ENCODE data around the gene FEM1C.

Gene FEM1C

DNA sequence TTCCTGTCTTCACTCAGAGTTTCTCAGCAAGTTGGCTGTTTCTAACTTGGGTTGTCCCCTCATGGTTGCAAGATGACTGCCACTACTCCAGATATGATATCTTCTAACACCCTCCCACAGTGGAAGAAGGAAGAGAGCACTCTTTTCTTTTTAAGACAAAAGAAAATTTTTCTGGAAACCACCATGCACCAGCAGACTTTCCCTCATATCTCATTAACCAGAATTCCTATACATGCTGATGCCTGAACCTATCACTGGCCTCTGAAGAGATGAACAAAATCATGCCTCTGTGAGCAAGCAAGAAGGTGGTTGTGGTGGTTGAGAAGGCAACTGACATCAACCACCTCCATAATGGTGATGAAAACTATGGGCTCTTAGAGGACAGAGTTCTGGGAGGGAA is 56.8 kb downstream of the FEM1C start:
- TF ChIP-seq, protein P1, sequence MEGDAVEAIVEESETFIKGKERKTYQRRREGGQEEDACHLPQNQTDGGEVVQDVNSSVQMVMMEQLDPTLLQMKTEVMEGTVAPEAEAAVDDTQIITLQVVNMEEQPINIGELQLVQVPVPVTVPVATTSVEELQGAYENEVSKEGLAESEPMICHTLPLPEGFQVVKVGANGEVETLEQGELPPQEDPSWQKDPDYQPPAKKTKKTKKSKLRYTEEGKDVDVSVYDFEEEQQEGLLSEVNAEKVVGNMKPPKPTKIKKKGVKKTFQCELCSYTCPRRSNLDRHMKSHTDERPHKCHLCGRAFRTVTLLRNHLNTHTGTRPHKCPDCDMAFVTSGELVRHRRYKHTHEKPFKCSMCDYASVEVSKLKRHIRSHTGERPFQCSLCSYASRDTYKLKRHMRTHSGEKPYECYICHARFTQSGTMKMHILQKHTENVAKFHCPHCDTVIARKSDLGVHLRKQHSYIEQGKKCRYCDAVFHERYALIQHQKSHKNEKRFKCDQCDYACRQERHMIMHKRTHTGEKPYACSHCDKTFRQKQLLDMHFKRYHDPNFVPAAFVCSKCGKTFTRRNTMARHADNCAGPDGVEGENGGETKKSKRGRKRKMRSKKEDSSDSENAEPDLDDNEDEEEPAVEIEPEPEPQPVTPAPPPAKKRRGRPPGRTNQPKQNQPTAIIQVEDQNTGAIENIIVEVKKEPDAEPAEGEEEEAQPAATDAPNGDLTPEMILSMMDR (conservative IDR thresholded peaks at IDR 0.05): no peak
- no peak overlapping the region for H3K27ac ChIP-seq

DNA sequence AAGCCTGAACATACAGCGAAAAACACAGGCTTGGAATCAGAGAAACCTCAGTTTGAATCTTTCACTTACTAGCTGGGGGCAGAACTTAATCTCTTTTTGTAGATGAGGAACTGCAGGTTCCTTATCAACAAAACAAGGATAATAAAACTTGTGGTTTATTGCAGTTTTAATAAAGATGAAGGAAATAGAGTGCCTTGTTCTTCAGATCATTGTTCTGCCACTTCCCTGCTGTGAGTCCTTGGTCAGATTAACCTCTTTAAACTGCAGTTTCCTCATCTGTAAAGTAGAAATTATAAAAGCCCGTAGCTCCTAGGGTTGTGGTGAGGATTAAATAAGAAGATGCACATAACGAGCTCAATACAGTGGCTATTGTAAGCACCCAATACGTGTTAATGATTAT is 57.4 kb downstream of the FEM1C start:
- peak overlapping the region; percentile 9; the same call in 1 of the 2 replicates for H3K27ac ChIP-seq
- TF ChIP-seq, protein P1 (conservative IDR thresholded peaks at IDR 0.05): no peak

DNA sequence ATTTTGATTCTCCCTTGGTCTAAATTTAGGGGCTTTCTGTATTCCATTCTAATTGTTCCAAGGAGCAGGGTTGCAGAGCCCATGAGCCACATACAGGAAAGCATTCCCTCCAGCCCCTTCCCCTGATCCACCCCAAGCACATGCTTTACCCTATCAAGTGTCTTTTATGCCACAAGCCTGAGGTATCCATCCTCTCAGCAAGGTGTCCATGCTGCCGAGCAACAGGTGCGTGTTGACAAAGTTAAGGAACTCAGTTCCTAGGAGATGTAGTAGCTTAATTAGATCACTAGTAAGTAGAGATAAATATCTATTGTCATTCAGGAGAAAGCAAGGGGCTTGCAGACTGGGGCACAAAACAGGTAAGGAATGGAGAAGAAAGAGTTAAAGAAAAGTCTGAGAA is 57.8 kb downstream of the FEM1C start:
- TF ChIP-seq, protein P1 (conservative IDR thresholded peaks at IDR 0.05): no peak
- peak overlapping the region; percentile 9; the same call in 1 of the 2 replicates for H3K27ac ChIP-seq

DNA sequence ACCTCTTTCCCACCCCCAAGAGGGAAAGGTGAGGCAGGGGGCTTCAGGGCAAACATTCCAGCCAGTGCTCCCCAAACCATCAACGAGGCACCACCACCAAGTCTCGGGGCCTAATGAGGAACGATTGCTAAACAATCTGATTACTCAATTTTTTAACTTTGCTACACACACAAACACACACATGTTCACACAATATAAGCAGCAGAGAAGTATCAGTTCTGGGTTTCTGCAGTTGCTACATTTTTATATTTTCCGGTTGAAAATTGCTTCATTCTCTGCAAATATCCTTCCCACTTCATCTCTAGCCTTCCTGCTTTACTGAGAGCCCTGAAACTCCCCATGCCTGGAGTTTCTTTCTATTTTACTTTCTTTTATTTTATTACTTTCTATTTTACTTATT is 60.2 kb downstream of the FEM1C start:
- H3K27ac ChIP-seq: no peak overlapping the region
- TF ChIP-seq, protein P1 (conservative IDR thresholded peaks at IDR 0.05): no peak

DNA sequence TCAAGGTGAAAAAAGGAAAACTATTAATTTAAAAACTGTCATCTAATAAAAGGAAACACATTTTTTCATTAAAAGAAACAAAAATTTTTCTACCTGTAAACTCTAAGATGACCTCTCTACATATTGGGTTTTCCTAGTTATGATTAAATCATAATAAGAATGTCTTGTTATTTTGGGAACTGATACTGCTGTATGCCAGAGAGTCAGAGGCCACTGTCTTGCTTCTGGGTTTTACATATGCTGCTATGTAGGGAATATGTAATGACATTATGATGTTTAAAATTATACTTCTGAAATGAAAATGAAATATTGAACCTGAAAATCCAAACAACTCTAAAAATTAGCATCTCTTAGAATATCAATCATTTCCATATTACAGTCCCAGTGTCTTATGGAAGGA is 63.7 kb downstream of the FEM1C start:
- TF ChIP-seq, protein P1 (conservative IDR thresholded peaks at IDR 0.05): no peak
- peak overlapping the region; percentile 71; the same call in 1 of the 2 replicates for H3K27ac ChIP-seq

DNA sequence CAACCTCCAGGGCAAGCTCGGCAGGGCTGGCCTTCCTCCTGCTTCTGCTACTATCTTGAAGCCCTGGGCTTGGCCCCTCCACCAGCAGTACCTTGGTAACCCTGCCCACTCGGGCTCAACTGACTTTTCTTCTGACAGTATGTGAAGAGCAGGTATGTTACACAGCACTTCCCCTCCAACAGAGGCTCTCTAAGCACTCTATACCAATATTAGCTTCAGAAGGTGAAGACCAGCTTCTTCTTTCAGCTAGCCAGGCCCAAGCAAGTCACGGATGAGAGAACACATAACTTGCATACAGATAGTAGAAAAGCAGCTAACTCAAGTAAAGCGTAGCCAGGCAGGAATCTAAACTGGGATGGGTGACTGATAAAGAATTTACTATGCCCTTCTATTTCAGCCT is 64.3 kb downstream of the FEM1C start:
- H3K27ac ChIP-seq: peak overlapping the region; percentile 71
- TF ChIP-seq, protein P1 (conservative IDR thresholded peaks at IDR 0.05): no peak

DNA sequence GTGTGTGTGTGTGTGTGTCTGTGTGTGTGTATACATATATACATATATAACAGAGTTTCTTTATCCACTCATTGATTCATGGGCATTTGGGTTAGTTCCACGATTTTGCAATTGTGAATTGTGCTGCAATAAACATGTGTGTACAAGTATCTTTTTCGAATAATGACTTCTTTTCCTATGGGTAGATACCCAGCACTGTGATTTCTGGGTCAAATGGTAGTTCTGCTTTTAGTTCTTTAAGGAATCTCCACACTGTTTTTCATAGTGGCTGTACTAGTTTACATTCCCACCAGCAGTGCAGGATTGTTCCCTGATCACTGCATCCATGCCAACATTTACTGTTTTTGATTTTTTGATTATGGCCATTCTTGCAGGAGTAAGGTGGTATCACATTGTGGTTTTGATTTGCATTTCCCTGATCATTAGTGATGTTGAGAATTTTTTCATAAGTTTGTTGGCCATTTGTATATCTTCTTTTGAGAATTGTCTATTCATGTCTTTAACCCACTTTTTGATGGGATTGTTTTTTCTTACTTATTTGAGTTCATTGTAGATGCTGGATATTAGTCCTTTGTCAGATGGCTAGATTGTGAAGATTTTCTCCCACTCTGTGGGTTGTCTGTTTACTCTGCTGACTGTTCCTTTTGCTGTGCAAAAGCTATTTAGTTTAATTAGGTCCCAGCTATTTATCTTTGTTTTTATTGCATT is 65.3 kb downstream of the FEM1C start:
- peak overlapping the region; percentile 71 for H3K27ac ChIP-seq

DNA sequence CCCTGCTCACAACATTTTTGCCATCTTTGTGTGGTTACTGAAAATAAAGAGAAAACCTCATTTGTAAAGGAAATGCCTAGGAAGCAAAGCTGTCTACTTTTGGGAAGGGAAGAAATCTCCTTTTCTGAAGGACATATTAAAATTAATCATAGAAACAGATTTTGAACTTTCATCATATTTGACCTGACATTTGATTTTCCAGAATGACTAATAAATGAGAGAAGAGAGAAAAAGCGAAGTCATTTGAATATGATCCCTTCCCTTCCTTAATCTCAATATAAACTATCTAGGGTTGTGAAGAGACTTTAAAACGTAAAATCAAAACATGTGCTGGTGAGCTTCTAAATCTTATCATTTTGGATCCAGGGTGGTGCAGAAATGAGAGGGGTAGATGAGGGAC is 66.3 kb downstream of the FEM1C start:
- TF ChIP-seq, protein P1 (conservative IDR thresholded peaks at IDR 0.05): no peak
- peak overlapping the region; percentile 71 for H3K27ac ChIP-seq

Measured in VCaP (cell line).